OCI-LY3 (cell line): ENCODE data around the gene PRDM1.

ENCODE experiments used
- CTCF ChIP-seq: fragments of 200-600, 300-600 bp; sonication (generic); IDR thresholded peaks from 2 replicates; pipeline ENCODE4 v1.5.1; 2014; ENCODE audit warnings: antibody characterized with exemption, low read length, low read depth
- EZH2phosphoT487 ChIP-seq: fragments of 200-600 bp; shearing (Covaris generic); IDR thresholded peaks from 2 replicates; pipeline ENCODE4 v1.6.1; 2018; ENCODE audit warnings: antibody characterized with exemption, mixed run types, low read depth

- TF ChIP-seq CTCF: no peak
- no peak for TF ChIP-seq EZH2phosphoT487
Measured at GRCh38 chr6:106120406-106120805, 34.3 kb downstream of the PRDM1 start.
